BJ (cell line): ENCODE data around the gene COL23A1. TPM values are rescaled to one million over a fixed set of nuclear protein-coding genes. Genes with fewer than 3 reads are reported as not detected.

Experiments
- CTCF ChIA-PET: fragments of 350-600 bp; formaldehyde crosslinking; extraction: SDS; loops from one replicate; lab custom pipeline; 2021; ENCODE audit warnings: antibody characterized with exemption, inconsistent platforms; lab: Yijun Ruan, JAX
- POLR2A ChIA-PET: fragments of 300-600 bp; sonication (Branson Sonifier 250); formaldehyde crosslinking; extraction: SDS; loops from one replicate; lab custom pipeline; 2021; ENCODE audit warnings: antibody characterized with exemption; lab: Charles Lee
- DNase-seq: peaks from one replicate; pipeline ENCODE4 v3.0.0-alpha.2; 2011; ENCODE audit warnings: low read depth
- H3K27me3 ChIP-seq: 2 replicates; pipeline ENCODE4 v1.6.0; 2011; ENCODE audit warnings: low read length; ENCODE audit not compliant: control insufficient read depth, insufficient read depth
- H3K36me3 ChIP-seq: 2 replicates; pipeline ENCODE4 v1.5.1; 2011; ENCODE audit warnings: low read length; ENCODE audit not compliant: control insufficient read depth, insufficient read depth
- H3K4me3 ChIP-seq: 2 replicates; pipeline ENCODE4 v1.5.1; 2011; ENCODE audit warnings: low read depth, mild to moderate bottlenecking, control low read depth, low read length
- CTCF ChIP-seq: IDR thresholded peaks from 2 replicates; pipeline ENCODE4 v1.5.1; 2011; ENCODE audit warnings: low read depth, mild to moderate bottlenecking, control low read depth, inconsistent platforms, low read length, moderate library complexity; ENCODE audit not compliant: insufficient read depth
- polyA plus RNA-seq: library from polyadenylated mRNA; depleted of rRNA; stranded (reverse); fragments of >200 nt; gene quantifications from 2 replicates; pipeline ENCODE4 v1.2.3, GENCODE V29; 2011

COL23A1 gene
- polyA plus RNA-seq, 1 experiment, result not detected

- DNase-seq, result no peak
- TF ChIP-seq CTCF, result no peak
- Histone ChIP-seq H3K27me3 (no peaks in the 10 kb centered on the region), H3K4me3 (no peak overlapping the region), H3K36me3 (no peaks in the 10 kb centered on the region)
- ChIA-PET POLR2A (no interaction called here), CTCF (no interaction called here)
Observed at GRCh38 chr5:178524093-178524882, 65.9 kb downstream of the COL23A1 start.

GRCh38 chr5:178522361-178522760 lies 67.8 kb downstream of the COL23A1 start:
- CTCF ChIA-PET, result no interaction called here
- no peak for DNase-seq
- Histone ChIP-seq H3K27me3 (no peaks in the 10 kb centered on the region), H3K4me3 (no peak overlapping the region), H3K36me3 (no peaks in the 10 kb centered on the region)
- POLR2A ChIA-PET, result no interaction called here
- TF ChIP-seq CTCF, result no peak

- Histone ChIP-seq H3K36me3 (no peaks in the 10 kb centered on the region), H3K27me3 (no peaks in the 10 kb centered on the region), H3K4me3 (no peak overlapping the region)
- ChIA-PET POLR2A (no interaction called here), CTCF (no interaction called here)
- DNase-seq, result no peak
- no peak for TF ChIP-seq CTCF
Observed at GRCh38 chr5:178520851-178521250, 69.3 kb downstream of the COL23A1 start.

- Histone ChIP-seq H3K36me3 (no peaks in the 10 kb centered on the region), H3K27me3 (no peaks in the 10 kb centered on the region), H3K4me3 (no peak overlapping the region)
- POLR2A ChIA-PET, result no interaction called here
- TF ChIP-seq CTCF, result no peak
- CTCF ChIA-PET, result no interaction called here
- DNase-seq, result no peak
Observed at GRCh38 chr5:178519804-178520203, 70.4 kb downstream of the COL23A1 start.

- DNase-seq, result no peak
- Histone ChIP-seq H3K36me3 (no peaks in the 10 kb centered on the region), H3K27me3 (no peaks in the 10 kb centered on the region), H3K4me3 (no peak overlapping the region)
- POLR2A ChIA-PET, result no interaction called here
- CTCF ChIA-PET, result no interaction called here
- no peak for TF ChIP-seq CTCF
Observed at GRCh38 chr5:178519155-178519554, 71.0 kb downstream of the COL23A1 start.
